Measurements from ENCODE around the gene CELF1. TPM values are rescaled to one million over a fixed set of nuclear protein-coding genes. Genes with fewer than 3 reads are reported as not detected.
A peak's percentile ranks its signal among the peaks of the same experiment; 100 is the strongest.

CELF1 gene
- total and polyA plus RNA-seq, 10 of the 15 experiments (the other 5 are each of a cell fraction or from before 2014, with no cell fraction given): 35.3 to 128 (median 85.7) TPM

DNA sequence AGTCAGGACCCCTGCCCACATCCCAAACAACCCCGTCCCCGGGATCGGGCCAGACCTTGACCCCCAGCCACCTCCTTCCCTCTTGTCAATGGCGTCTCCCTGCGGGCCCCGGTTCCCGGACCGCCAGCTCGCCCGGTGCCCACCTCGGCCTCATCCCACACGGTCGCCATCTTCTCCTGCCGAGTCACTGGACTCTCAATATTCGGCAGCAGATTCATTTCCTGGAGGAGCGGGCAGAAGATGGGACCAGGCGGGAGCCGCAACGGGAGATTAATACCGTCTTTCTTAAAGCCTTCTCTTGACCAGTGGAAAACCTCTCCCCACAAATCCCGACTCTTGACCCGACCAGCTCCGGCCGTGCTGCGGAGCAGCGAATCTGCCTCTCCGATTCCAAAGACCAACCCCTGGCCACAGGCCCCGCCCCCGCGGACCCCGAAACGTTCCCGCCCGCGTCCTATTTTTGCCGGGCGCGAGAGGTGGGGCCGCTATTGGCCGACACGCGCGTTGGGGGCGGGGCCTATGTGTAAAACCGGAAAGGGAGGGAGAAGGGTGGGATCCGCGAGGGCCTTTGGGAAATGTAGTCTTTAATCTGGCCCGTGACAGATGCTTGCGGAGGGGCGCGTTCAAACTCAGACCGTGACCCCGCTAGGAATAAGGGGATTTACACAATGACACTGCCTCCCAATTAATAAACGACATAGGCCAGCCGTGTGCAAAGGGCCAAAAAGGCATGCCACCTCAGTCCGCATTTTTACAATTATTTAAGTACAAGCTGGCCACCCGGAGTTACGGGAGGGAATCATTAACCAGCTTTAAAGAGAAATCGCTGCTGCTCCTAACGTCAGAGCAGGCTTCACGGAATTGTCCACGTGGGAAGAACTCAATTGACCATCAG is 126.6 kb downstream of the CELF1 start, which contains the start of gene PSMC3 (continued):
- TF ChIP-seq, protein P1, sequence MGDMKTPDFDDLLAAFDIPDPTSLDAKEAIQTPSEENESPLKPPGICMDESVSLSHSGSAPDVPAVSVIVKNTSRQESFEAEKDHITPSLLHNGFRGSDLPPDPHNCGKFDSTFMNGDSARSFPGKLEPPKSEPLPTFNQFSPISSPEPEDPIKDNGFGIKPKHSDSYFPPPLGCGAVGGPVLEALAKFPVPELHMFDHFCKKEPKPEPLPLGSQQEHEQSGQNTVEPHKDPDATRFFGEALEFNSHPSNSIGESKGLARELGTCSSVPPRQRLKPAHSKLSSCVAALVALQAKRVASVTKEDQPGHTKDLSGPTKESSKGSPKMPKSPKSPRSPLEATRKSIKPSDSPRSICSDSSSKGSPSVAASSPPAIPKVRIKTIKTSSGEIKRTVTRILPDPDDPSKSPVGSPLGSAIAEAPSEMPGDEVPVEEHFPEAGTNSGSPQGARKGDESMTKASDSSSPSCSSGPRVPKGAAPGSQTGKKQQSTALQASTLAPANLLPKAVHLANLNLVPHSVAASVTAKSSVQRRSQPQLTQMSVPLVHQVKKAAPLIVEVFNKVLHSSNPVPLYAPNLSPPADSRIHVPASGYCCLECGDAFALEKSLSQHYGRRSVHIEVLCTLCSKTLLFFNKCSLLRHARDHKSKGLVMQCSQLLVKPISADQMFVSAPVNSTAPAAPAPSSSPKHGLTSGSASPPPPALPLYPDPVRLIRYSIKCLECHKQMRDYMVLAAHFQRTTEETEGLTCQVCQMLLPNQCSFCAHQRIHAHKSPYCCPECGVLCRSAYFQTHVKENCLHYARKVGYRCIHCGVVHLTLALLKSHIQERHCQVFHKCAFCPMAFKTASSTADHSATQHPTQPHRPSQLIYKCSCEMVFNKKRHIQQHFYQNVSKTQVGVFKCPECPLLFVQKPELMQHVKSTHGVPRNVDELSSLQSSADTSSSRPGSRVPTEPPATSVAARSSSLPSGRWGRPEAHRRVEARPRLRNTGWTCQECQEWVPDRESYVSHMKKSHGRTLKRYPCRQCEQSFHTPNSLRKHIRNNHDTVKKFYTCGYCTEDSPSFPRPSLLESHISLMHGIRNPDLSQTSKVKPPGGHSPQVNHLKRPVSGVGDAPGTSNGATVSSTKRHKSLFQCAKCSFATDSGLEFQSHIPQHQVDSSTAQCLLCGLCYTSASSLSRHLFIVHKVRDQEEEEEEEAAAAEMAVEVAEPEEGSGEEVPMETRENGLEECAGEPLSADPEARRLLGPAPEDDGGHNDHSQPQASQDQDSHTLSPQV (IDR thresholded peaks at IDR 0.05): no peak
- TF ChIP-seq FOXK2 (IDR thresholded peaks at IDR 0.05): 0 out of 2 replicates have a peak, but pooled peaks have one; percentile 22
- TF ChIP-seq YBX1 (IDR thresholded peaks at IDR 0.05): no peak
- TF ChIP-seq NR2C1 (IDR thresholded peaks at IDR 0.05): peak; percentile 76
- no peak for TF ChIP-seq BMI1 (IDR thresholded peaks at IDR 0.05; ENCODE audit: borderline replicate concordance)
- TF ChIP-seq ZNF384 (IDR thresholded peaks at IDR 0.05; ENCODE audit: borderline replicate concordance, low read depth, low read length): no peak
- TF ChIP-seq GABPA (IDR thresholded peaks at IDR 0.05; ENCODE audit: low read depth): peak; percentile 91
- TF ChIP-seq HCFC1 (IDR thresholded peaks at IDR 0.05; ENCODE audit: low read length): peak; percentile 88
- TF ChIP-seq ETV6 (conservative IDR thresholded peaks at IDR 0.05 in 1 of 2, IDR thresholded peaks at IDR 0.05 in 1 of 2; ENCODE audit: borderline replicate concordance in 1 of 2, low read depth in 1 of 2): no peak
- TF ChIP-seq BCL3 (IDR thresholded peaks at IDR 0.05; ENCODE audit: borderline replicate concordance, insufficient read depth, low read depth, low read length, poor library complexity, severe bottlenecking): no peak
- peak; percentile 66; the same call in 1 of the 2 replicates for TF ChIP-seq CHD2 (IDR thresholded peaks at IDR 0.05; ENCODE audit: borderline replicate concordance, low read depth, low read length)
- TF ChIP-seq, protein P2, sequence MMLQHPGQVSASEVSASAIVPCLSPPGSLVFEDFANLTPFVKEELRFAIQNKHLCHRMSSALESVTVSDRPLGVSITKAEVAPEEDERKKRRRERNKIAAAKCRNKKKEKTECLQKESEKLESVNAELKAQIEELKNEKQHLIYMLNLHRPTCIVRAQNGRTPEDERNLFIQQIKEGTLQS (IDR thresholded peaks at IDR 0.05; ENCODE audit: borderline replicate concordance, extremely low read depth, low read depth, low read length): no peak
- TF ChIP-seq, protein P3, sequence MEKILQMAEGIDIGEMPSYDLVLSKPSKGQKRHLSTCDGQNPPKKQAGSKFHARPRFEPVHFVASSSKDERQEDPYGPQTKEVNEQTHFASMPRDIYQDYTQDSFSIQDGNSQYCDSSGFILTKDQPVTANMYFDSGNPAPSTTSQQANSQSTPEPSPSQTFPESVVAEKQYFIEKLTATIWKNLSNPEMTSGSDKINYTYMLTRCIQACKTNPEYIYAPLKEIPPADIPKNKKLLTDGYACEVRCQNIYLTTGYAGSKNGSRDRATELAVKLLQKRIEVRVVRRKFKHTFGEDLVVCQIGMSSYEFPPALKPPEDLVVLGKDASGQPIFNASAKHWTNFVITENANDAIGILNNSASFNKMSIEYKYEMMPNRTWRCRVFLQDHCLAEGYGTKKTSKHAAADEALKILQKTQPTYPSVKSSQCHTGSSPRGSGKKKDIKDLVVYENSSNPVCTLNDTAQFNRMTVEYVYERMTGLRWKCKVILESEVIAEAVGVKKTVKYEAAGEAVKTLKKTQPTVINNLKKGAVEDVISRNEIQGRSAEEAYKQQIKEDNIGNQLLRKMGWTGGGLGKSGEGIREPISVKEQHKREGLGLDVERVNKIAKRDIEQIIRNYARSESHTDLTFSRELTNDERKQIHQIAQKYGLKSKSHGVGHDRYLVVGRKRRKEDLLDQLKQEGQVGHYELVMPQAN (conservative IDR thresholded peaks at IDR 0.05): peak; percentile 64; the same call in 1 of the 2 replicates
- peak; percentile 99 for TF ChIP-seq RELB (IDR thresholded peaks at IDR 0.05; ENCODE audit: low read depth)
- no peak; the same call in 1 of the 2 replicates for TF ChIP-seq SREBF1 (IDR thresholded peaks at IDR 0.05; ENCODE audit: low read length)
- TF ChIP-seq ATF7 (IDR thresholded peaks at IDR 0.05; ENCODE audit: low read depth): peak; percentile 71
- TF ChIP-seq SMARCA5 (IDR thresholded peaks at IDR 0.05): no peak
- TF ChIP-seq EED (IDR thresholded peaks at IDR 0.05; ENCODE audit: low read depth): no peak
- no peak for TF ChIP-seq DPF2 (IDR thresholded peaks at IDR 0.05)
- TF ChIP-seq POLR2A (IDR thresholded peaks at IDR 0.05; ENCODE audit: low read depth, low read length): peak; percentile 93
